ENCODE measurements around the gene MEOX1.

- TF ChIP-seq CTCF (IDR thresholded peaks at IDR 0.05) (no peak), POLR2A (IDR thresholded peaks at IDR 0.05) (no peak)
Observed at GRCh38 chr17:43634591-43635125, 27.1 kb downstream of the MEOX1 start.

All from Peyer's patch (tissue), 4 donors.